Measurements from ENCODE around the gene LDLRAD3.

LDLRAD3 gene

DNA sequence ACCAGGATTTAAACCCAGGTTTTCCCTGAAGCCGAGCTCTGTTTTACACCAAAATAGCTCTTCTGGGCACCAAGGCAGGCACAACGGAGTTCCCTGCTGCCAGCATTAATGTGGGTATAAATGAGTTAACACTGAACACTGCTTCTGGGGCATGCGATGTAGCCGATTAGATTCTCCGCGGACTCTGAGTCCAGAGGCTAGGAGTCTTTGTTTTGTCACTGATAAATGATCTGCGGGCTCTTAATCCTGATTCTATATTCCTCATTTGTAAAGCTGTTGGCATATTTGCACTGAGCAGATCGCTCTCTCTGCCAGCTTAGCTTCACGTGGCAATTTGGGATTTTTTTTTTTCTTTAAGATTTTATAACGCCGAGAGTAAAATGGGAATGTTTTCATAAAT, 16.8 kb upstream of the LDLRAD3 start:
- in situ Hi-C loops (cut with MboI; ENCODE audit: low sequenced_read_pairs): no loop called here

DNA sequence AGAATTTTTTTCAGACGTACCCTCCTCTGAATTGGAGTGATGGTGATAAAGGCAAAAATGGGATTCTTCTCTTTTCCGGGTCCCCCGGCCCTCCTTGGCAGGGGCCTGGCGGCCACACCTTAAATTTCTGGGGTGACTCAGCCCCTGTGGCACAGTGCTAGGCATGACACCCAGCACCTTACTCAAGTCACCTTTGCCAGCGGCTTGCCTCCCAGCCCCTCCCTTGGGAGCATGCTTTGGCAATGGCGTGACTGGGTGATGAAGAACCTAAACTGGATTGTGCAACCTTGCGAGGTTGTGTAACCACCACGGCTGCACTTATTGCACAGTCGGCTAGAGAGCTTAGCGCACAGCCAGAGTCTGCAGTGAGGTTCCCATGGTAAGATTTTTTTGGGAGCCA, 16.2 kb upstream of the LDLRAD3 start:
- in situ Hi-C loops (cut with MboI; ENCODE audit: low sequenced_read_pairs): no loop called here

DNA sequence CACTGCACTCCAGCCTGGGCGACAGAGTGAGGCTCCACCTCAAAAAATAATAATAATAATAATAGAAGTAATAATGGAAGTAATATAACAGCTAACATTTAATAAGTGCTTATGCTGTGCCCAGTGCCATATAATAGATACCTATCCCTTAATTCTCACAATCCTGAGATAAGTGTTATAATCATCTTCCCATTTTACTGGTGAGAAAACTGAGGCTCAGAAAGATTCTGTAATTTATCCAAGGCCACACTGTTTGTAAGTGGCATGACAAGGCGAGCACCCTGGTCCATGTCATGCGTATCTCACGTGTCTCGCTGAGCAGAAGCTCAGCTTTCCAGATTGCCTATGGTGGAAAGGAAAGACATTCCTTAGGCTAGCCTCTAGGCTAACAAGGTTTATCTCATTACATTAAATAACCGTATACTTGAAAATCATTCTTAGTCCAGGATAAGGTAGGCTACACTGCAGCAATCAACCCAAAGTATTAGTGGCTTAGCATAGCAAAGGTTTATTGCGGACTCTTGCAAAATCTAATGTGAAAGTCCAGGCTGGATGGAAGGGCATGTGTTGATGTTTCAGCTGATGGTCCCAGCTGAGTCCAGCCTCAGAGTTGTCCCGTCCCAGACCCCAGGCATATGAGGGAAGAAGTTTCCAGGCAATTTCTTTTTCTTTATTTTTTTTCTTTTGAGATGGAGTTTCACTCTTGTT, 15.0 kb upstream of the LDLRAD3 start:
- in situ Hi-C loops (cut with MboI; ENCODE audit: low sequenced_read_pairs): no loop called here

DNA sequence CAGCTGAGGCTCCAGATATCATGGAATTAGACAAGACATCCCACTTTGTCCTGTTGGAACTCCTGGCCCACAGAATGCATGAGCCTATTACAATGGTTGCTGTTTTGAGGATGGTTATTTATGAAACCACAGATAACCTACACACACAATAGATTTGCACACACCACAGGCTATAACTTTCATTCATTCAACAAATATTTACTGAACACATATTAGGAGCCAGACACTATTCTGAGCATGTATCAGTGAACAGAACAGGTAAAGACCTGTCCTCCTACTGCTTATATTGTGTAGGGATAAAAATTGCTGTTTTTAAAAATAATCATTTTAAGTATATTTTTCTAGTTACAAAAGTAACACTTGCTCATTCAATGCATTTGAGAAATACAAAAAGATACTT, 13.4 kb upstream of the LDLRAD3 start:
- in situ Hi-C loops (cut with MboI; ENCODE audit: low sequenced_read_pairs): no loop called here

DNA sequence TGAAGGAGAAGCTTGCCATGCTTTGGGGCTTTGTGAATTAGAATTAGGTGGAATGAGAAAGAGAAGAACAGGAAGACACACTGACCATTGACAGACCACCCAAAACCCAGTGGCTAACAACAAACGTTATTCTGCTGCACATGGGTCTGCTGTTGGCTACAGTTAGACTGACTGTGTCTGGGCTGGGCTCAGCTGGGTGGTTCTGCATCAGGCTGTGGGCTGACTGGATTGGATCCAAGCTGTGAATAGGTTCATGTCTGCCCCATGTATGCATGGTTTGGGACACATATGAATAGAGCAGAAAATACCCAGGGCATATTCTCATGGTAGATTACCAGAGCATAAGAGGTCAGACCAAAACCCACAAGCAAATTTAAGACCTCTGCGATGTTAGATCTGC, 11.7 kb upstream of the LDLRAD3 start:
- in situ Hi-C loops (cut with MboI; ENCODE audit: low sequenced_read_pairs): no loop called here

DNA sequence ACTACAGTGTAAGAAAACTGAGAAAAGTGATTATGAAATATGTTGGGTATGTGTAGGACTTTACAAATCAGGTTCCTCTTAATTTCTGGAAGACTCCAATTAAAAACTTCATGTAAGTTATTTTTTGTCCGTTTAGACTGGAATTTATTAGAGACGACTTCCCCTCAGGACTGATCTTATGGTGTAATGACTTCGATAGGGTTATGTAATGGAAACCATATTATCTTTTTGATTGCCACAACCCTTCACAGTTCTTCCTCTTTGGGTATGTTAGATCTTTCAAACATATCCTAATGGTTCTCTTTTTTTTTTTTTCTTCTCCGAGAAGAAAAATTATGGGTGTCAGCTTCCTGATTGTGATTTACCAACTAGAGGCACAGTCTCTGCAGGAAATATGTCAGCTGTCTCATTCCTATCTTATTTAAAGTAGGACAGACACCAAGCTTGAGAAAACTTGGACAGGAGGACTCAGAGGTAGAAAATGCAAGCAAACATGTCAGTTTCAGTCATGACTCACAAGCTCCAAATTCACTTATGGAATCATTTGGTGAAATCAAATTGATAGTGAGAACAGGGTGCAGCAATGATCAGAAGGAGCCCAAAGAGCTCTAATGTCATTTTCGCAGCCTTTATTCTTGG, 11.1 kb upstream of the LDLRAD3 start:
- in situ Hi-C loops (cut with MboI; ENCODE audit: low sequenced_read_pairs): no loop called here

DNA sequence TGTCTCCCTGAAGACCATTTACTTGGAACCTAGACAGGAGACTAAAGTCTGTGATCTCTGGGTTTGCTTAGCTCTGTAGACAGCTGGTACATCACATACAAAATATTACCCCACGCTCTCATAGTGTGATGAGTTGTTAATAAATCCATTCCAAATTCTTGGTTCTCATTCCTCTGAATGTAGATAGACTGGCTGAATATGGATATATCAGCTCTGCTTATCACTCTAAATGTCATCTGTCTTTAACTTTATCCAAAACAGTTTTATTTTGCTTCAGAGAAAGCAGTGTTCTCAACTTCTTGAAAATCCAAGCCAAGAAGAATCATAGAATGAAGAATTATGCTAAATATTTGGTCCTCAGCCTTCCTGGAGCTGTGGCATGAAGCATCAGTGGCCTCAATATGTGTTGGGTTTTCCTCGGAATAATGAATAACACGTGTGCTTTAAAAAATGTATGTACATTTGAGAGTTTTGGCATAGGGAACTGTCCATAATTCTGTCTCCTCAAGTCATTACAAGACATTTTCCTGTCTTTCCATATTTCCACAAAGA, 10.5 kb upstream of the LDLRAD3 start:
- in situ Hi-C loops (cut with MboI; ENCODE audit: low sequenced_read_pairs): no loop called here

DNA sequence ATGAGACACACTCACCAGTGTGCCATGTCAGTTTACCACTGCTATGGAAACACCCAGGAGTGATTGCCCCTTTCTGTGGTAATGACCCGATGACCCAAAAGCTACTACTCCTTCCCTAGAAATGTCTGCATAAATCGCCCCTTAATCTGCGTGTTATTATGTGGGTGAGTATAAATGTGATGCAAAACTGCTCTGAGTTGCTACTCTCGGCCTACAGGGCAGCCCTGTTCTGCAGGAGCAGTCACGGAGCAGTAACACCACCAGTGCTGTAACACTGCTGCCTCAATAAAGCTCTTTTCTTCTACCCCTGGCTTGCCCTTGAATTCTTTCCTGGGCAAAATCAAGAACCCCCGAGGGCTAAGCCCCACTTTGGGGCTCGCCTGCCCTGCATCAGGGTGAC, 9.6 kb upstream of the LDLRAD3 start:
- in situ Hi-C loops (cut with MboI; ENCODE audit: low sequenced_read_pairs): no loop called here

DNA sequence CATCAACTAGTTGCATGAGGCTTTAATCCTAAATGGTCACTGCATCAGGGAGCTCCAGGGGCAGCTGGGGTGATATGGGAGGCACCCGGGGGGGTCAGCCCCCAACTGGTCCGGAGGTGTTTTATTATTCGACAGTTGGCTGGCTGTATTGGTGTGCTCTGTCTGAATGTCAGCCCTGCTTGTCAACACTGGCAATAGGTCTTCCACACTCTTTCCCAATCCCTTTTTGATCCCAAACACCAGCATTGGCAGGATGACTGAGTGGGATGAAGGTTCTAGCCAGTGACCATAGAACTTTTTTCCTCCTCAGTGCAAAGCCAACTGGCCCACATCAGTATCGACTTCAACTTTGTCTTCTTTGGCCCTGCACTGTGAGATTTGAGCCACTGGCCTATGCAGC, 8.9 kb upstream of the LDLRAD3 start:
- in situ Hi-C loops (cut with MboI; ENCODE audit: low sequenced_read_pairs): no loop called here

DNA sequence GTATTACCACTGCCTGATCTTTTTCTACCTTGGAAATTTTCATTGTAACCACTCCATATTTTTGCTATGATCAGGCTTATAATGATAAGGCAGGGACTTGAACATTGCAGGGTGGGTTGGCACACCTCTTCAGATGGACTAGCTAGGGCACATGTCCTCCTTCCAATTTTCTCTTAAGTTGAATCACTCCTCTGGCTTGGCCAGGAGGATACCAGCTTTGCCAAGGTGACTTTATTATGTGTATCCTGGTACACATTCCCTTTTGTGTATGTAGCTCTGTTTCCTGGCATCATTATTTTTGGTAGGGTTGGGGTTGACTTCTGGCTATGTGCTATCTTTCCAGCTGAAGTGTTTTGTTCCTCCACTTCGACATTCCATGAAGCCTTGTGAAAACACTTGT, 8.5 kb upstream of the LDLRAD3 start:
- in situ Hi-C loops (cut with MboI; ENCODE audit: low sequenced_read_pairs): no loop called here

DNA sequence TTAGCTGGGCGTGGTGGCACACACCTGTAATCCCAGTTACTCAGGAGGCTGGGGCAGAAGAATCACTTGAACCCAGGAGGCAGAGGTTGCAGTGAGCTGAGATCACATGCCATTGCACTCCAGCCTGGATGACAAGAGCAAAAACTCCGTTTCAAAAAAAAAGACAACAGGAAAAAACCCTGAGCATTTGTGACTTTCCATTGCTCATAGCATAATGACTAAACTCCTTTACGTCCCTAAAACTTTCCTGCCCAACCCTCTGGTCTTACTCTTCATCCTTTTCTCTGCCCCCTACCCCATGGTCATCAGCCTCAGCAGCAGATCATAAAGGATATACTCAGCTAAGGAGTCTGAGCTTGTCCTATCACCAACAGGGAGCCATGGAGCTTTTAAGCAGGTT, 6.8 kb upstream of the LDLRAD3 start:
- in situ Hi-C loops (cut with MboI; ENCODE audit: low sequenced_read_pairs): no loop called here

DNA sequence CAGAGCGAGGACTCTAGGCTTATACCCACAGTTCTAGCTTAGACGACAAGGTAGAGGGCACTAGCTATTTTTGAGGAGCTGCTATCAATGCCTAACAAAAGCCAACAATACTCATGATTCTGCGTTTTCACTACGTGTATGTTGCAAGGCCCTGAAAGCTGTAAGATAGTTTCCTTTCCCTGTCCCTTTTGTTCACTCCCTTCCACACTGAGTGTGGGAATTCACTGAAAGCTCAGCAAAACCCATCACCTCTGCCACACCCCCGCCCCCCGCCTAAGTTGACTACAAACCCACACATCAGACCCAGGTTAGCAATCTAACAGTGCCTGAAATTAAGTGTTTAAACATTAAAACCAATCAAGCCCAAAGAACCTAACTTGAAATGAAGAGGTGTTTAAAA, 6.2 kb upstream of the LDLRAD3 start:
- in situ Hi-C loops (cut with MboI; ENCODE audit: low sequenced_read_pairs): no loop called here

DNA sequence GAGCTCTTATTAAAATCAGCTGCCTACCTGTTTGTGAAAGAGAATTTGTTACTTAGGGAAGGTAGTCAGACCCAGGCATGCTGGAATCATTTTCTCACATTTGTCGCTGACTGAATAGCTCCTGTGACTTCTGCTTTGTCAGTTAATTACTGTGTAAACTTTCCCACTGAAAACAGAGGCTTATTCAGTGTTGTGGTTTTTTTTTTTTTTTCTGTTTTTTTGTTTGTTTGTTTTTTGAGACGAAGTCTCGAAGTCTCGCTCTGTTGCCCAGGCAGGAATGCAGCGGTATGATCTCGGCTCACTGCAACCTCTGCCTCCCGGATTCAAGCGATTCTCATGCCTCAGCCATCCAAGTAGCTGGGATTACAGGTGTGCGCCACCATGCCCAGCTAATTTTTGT, 5.6 kb upstream of the LDLRAD3 start:
- in situ Hi-C loops (cut with MboI; ENCODE audit: low sequenced_read_pairs): no loop called here

DNA sequence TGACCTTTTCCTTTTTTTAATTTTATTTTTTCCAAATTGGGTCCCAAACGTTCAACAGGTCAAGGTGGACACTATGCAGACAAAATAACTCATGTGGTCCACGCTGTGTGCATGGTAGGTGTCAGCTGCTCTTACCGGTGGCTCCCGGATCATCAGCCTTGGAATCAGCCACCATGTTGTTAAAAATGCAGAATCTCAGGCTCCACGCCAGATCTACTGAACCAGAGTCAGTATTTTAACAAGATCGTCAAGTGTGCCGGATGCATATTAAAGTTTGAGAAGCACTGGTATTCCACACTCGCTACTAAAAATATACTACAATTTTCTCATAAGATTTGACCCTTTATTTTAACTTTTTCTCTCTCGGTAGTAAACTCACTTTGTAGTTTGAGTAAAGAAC, 553 bp upstream of the LDLRAD3 start:
- in situ Hi-C loops (cut with MboI; ENCODE audit: low sequenced_read_pairs): no loop called here

DNA sequence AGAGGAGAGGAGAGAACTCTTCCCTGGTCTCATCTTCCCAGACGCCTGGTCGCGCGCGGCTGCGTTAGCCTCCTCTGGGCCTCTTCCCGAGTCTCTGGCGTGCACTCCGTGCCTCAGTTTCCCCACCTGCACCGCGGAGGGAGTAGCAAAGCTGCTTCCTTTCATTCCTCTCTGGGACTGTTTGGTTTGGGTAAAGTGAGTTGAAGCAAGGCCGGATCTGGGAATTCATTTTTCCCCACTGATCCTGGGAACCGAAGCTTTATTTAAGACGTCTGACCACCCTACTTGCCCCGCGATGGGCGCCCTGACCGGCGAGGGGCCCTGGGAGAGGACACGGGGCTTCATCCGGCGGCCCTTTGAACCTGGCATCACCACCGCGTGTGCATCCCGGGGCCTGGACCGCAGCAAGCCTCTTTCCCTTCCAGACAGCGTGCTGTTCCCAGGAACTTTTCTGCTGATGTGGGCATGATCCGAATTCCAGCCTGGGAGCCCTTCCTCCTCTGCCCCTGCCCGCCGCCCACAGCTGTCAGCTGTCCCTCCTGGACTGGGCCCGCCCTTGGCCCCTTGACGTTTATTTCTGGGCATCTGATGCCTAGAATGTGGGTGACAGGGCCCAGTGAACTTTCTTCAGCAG, 758 bp downstream of the LDLRAD3 start:
- in situ Hi-C loops (cut with MboI; ENCODE audit: low sequenced_read_pairs): no loop called here

DNA sequence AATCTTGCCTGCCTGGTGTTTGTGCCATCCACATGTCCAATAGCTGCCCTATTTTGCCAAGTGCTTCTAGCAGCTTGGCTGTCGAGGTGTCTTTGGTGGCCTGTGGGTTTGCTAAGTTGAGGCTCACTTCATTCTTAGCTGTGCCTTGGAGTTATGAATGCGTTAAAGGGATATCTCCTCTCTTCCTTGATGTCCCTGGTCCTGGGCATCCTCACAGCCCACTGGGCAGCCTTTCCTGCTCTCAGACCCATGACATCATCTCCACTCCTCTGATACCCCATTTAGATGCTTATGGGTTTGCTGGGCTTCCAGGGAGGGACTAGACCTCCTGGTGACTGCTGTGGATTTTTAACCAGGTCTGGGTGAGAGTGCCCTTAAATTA, 1.3 kb downstream of the LDLRAD3 start:
- in situ Hi-C loops (cut with MboI; ENCODE audit: low sequenced_read_pairs): no loop called here

DNA sequence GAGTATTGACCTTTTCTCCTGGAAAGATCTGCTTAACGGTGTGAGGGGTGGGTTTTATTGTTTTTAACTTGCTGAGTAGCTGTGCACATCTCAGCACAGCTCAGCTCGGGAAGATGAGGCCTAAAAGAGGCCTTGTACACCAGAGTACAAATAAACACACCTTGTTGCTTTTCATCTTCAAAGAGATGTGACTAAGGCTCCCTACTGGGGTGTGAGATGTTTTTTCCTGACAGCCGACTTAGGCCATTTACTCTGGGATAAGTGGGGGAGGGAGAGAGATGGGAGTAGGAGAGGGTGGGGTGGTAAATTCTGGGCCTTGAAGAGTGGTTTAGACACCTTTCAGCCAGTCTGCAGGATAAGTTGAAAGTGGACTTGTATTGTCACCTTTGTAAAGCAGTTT, 2.9 kb downstream of the LDLRAD3 start:
- in situ Hi-C loops (cut with MboI; ENCODE audit: low sequenced_read_pairs): no loop called here

DNA sequence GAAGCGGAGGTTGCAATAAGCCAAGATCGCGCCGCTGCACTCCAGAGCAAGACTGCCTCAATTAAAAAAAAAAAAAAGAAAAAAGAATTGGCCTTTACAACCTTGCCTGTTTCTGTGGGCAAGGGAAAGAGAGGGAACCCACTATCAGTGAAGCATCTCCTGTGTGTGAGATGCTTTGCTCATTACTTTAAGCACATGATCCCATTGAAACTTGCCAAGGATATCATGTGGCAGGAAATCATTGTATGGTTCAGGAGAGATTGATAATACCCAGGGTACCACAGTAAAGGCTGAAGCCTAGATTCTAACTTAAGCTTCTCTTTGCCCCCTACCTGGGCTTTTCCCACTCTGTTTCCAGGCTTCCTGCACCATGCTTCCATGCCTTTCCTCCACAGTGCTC, 3.6 kb downstream of the LDLRAD3 start:
- in situ Hi-C loops (cut with MboI; ENCODE audit: low sequenced_read_pairs): no loop called here

DNA sequence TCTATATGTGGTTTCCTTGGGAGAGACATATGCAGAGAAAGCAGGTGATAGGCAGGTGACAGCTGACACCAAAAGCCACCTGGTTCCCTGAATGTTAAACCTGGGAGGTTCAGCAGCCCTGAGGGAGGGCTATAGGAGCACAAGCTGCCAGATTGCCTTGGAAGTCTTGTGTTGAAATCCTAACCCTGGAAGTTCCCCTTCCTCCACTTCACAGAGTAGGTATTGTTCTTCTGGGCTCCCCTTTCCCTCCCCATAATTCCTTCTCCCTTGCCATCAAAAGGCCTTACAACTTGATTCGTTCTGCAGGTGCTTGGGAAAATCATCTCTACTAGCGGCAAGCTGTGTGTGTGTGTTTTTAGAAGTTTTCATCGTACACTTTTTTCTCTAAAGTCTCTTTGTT, 5.4 kb downstream of the LDLRAD3 start:
- in situ Hi-C loops (cut with MboI; ENCODE audit: low sequenced_read_pairs): no loop called here

DNA sequence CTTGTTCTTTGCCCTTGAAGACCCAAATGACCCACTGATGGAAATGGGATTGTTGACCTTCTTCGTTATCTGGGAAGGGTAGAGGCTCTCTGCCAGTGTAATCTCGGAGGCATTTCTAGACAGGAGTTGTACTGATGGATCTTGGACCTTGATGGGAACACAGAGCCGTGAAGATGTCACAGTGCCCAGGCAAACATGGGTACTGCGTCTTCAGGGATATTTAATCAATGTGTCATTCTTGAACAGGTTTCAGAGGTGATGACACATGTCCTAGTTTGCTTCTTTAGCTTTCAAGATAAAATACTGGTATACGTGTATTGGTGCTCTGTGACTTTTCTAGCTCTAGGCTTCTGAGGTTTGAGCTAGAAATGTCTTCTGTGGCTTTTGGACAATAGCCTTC, 6.2 kb downstream of the LDLRAD3 start:
- in situ Hi-C loops (cut with MboI; ENCODE audit: low sequenced_read_pairs): no loop called here

DNA sequence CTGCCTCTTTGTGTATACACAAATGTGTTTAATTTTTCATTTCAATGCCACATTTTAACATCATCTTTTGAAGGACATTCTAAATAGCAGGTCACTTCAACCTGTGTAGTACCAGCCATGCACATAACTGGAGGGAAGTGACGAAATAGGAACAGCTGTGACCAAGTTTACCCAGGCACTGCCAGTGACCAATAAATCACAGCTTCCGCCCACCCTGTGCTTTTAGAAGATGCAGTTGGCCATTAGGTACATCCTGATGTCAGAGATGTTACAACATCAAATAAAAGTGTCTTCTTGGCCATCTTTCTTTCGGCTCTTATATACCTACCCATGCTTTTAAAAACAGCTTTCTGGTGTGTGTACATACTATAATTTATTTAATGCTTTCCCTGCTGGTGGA, 7.8 kb downstream of the LDLRAD3 start:
- in situ Hi-C loops (cut with MboI; ENCODE audit: low sequenced_read_pairs): no loop called here

DNA sequence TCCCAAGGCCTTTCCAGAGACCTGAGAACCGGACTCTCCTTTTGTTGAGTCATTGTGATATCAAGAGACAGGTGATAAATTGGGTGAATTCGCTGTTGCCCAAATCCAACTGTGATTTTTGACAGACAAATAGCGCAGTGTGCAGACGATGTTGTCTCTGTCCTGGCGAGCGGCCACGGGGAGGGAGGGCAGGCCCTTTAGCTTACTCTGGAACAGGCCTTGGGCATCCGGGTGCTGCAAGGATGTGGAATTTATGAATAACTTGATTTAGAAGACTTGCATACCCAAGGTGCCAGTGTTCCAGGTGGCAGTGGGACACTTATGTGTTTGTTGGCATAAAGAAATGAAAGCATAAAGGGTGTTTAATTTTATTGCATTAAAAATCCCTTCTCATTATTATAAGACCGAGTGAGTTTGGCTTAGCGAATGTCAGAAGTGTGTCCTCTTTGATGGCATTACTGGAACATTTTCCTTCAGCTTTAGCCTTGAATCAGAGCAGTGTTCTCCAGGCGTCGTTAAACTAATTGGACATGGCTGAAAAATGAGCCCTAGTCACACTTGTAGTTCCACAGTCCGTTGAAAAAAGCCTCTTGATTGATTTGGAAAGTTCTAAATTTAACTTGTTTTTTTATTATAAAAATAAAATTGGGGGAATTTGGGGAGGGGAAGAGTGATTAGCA, 9.4 kb downstream of the LDLRAD3 start:
- in situ Hi-C loops (cut with MboI; ENCODE audit: low sequenced_read_pairs): no loop called here

Measured in HL-60/S4 treated with phorbol 12-myristate 13-acetate at 8.2 ng/mL for 4 days and 3 days (cell line).